ENCODE data around the gene PADI6.

Gene PADI6

DNA sequence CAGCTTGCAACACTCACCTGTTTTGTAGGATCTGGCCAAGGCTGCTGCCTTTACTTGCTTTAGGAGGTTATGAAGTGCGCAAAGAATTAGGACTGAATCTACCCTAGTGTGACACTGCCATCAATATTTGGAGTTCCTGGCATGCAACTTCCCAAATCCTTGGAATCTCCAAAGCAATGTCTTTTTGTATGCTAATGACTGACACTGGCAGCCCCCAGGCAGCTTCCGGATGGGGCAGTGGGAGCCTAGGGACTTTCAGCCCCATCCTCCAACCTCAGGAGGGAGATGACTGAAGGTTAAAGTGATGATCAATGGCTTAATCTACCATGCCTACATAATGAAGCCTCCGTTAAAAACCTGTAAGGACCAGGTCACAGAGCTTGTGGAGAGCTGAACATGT, 62.0 kb downstream of the PADI6 start:
- peak; percentile 75 for DNase-seq (ENCODE audit: low read depth, low spot score)

DNA sequence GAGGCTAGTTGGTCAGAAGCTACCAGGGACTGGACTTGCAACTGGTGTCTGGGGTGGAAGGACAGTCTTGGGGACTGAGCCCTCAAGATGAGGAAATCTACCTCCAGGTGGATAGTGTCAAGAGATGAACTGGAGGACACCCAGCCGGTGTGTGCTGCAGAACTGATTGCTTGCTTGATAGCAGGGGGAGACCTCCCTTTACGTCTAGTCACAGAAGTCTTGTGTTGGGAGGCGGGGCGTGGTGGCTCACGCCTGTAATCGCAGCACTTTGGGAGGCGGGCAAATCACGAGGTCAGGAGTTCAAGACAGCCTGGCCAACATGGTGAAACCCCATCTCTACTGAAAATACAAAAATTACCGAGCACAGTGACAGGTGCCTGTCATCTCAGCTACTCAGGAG, 62.6 kb downstream of the PADI6 start:
- DNase-seq (ENCODE audit: low read depth, low spot score): peak; percentile 56

GRCh38 chr1:17436380-17437174, 64.6 kb downstream of the PADI6 start:
- DNase-seq (ENCODE audit: low read depth, low spot score): no peak

- no peak for DNase-seq (ENCODE audit: low read depth, low spot score)
These were observed 65.2 kb downstream of the PADI6 start for GRCh38 chr1:17437260-17437579.

DNA sequence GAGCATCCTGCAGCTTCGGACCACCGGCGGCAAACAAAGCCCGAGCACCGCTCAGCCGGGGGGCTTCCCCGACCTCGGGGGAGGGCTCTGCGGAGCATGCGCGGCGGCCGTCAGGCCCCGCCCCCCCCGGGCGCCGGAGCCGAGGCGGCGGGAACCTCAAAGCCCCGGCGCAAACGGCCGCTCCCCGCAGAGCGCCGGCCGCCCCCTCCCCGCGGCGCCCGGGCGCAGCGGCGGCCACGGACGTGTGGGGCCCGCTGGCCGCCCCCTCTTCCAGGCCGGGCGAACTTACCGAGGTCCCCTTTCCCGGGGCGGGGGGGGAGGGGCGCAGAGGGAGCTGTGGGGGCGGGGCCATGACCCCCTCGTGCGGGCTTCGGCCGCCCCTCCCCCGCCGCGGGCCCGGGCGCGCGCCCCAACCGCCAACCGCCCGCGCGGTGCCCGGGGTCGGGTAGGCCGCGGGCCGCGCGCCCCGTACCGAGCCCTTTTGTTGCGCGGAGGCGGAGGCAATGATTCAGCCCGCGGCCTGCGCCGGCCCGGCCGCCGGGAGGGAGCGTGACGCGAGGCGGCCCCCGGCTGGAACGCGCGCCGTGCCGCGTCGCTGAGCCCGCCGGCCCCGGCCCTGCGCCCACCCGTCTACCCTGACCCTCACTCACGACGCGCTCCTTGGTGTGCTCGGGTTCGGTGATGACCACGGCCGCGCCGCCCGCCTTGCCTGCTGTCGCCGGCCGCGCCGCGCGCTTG, 65.8 kb downstream of the PADI6 start:
- DNase-seq (ENCODE audit: low read depth, low spot score): no peak

DNA sequence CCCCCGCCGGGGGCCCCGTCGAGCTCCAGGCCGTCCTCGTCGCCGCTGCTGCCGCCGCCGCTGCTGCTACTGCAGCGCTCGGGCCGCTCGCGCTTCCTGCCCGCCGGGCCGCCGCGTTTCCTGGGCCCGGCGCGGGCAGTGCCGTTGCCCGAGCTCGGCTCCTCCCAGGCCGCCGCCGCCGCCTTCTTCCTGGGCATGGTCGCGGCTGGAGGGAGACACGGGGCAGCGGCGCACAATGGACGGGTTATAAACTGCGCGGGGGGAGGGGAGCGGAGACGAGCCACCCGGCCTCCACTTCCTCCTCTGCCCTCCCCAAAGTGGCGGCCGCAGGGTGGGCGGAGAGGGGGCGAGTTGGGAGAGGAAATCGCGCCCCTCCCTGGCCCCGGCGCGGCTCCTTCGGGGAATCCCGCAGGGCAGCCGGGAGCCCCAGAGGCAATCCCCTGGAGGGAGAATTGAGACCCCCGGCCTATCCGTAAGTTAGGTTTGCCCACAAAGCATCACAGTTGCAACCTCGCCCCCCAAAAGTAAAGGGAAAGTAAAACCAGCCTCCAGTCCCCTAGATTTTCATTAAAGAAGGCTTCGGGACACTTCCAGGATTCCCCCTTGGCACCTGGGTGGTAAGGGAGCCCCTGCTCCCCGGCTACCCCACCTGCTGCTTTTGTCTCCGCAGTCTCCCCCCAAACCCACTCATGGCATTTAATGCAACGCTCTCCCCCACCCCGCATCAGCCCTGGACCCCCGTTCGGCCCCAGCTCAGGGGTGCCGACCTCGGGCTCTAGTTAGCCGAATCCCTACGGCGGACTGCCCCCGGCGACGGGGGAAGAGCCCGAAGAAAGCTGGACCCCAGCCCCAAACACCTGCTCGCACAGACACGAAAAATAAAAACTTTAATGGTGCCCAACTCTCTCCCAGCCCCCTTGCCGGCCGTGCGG, 66.6 kb downstream of the PADI6 start:
- peak; percentile 76 for DNase-seq (ENCODE audit: low read depth, low spot score)

DNA sequence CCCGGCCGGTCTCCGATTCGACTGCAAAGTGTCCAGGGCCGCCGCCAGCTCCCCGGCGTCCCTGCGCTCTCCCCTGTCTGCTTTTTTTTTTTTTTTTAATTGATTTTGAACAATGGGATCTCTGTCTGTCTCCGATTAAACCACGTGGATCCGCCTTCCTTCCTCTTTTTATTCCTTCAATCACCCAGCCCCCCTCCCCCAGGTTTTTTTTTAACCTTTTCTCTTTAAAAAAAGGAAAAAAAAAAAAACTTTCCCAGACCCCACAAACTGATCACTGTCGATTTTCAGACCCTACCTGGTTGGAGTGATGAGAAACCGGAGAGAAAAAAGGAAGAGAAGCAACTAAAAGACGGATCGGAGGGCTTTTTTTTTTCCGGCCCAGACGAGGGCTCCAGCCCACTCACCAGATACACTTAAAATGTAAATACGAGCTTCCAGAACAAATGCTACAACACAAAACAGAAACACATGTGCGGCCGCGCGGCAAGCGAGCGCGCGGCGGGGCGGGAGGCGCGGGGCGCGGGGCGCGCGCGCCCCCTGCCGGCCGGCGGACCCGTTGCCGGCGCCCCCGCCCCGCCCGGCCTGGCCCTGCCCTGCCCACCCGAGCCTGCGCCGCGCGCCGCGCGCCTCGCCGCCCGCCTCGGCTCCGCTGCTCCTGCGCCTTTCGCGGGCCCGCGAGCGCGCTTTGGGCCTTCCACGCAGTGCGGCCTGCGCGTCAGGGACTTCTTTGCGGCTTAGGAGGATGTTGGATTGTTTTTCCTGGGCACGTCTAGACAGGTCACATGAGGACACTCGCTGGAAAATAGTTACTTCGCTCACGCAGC, 67.5 kb downstream of the PADI6 start, which contains the start of gene RCC2:
RCC2 (minus strand) TSS at position 428 of the 824 bp plus-strand sequence. CDS start 1,163 bp downstream, outside the sequence.
- peak; percentile 75 for DNase-seq (ENCODE audit: low read depth, low spot score)

- DNase-seq (ENCODE audit: low read depth, low spot score): no peak
These were observed 68.3 kb downstream of the PADI6 start for GRCh38 chr1:17440074-17440826.

DNA sequence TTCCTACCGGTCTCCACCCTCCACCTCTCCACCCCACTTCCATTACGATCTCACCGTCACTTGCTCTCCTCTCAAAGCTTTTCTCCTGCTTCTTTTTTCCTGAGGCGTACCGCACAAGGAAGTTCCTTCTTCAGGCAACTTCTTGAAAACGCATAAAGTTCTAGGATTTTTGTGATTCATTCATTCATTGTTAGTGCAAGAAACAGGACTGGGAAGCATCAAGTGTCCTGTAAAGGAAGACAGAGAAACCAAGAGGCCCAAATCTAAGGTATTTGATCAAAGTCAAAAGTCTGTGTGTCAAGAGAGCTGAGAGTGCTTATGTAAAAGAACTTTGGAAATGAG, 68.8 kb downstream of the PADI6 start:
- no peak for DNase-seq (ENCODE audit: low read depth, low spot score)

GRCh38 chr1:17441265-17441992, 69.4 kb downstream of the PADI6 start:
- no peak for DNase-seq (ENCODE audit: low read depth, low spot score)

DNA sequence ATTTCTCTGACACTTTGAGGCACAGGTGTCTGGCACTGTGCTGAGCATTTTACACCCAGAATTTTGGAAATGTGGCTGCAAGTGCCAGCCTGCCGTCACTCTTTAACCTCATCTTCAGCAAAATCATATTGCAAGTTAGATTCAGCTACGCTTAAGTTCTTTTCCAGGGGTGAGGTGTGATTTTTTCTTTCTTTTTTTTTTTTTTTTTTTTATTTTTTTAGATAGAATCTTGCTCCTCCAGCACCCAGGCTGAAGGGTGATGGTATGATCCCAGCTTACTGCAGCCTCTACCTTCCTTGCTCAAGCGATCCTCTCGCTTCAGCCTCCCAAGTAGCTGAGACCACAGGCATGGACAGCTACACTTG, 70.0 kb downstream of the PADI6 start:
- no peak for DNase-seq (ENCODE audit: low read depth, low spot score)

GRCh38 chr1:17442841-17443240, 70.8 kb downstream of the PADI6 start:
- DNase-seq (ENCODE audit: low read depth, low spot score): no peak

- no peak for DNase-seq (ENCODE audit: low read depth, low spot score)
These were observed 75.6 kb downstream of the PADI6 start for GRCh38 chr1:17447501-17447992.

Data from ELF-1 (cell line).